ENCODE data around the gene CFAP74. TPM values are rescaled to one million over a fixed set of nuclear protein-coding genes. Genes with fewer than 3 reads are reported as not detected.

CFAP74 gene
- total and polyA plus RNA-seq, 2 of the 13 experiments (the other 11 are each of a cell fraction or from before 2014, with no cell fraction given) = 0.27 to 0.62 TPM

DNA sequence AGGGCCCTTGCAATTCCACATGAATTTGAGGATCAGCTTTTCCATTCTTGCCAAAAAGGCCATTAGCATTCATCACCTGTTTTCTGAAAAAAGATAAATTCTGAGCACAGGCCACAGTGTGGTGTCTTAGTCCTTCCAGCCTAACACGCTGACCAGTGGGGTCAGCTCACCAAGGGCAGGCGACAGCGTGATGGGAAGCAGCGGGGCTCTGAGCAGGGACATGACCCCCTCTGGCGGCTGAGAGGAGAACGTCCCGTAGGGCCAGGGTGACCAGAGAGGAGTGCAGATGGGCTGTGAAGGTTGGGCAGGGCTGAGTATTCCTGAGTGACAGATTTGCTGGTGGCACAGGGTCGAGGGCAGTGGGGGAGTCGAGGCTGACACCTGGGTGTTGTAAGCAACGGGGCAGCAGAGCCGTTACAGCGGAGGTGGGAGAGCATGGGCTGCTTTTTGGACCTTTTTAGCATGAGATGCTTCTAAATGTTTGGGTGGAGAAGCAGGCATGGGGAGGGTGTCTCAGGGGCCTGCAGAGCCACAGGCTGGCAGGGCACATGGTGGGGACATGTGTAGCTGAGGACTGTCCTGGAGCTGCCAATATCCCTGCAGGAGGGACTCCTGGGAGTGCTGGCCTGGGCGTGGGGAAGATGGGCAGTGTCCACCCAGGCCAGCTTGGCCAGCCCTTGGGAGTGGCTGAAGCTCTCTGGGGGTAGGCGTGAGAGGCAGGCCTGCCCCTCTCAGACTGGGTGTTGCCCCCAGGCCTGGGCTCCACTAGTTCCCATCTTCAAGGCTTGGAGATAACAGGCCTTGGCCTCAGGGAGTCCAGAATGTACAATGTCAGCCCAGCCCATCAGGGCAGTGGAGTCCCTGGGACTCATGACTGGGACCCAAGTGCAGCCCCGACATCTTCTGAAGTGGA is 97.1 kb downstream of the CFAP74 start (continued):
- TF ChIP-seq SUZ12 (IDR thresholded peaks at IDR 0.05; ENCODE audit: low read depth, low read length) (no peak), MTA1 (CRISPR knock-in tag; IDR thresholded peaks at IDR 0.05; ENCODE audit: borderline replicate concordance) (peak; percentile 21; the same call in 1 of the 2 replicates), TAF1 (CRISPR knock-in tag; IDR thresholded peaks at IDR 0.05) (no peak), ZBTB42 (CRISPR knock-in tag; IDR thresholded peaks at IDR 0.05) (no peak), ZNF251 (CRISPR knock-in tag; IDR thresholded peaks at IDR 0.05) (no peak), DPF2 (CRISPR knock-in tag; IDR thresholded peaks at IDR 0.05; ENCODE audit: borderline replicate concordance, low read depth) (no peak), ZNF577 (CRISPR knock-in tag; IDR thresholded peaks at IDR 0.05; ENCODE audit: borderline replicate concordance, low read depth) (no peak), ZNF747 (CRISPR knock-in tag; IDR thresholded peaks at IDR 0.05; ENCODE audit: borderline replicate concordance) (no peak), KLF11 (CRISPR knock-in tag; IDR thresholded peaks at IDR 0.05) (peak; percentile 65; the same call in 1 of the 2 replicates), KMT2B (CRISPR knock-in tag; IDR thresholded peaks at IDR 0.05) (0 out of 2 replicates have a peak, but pooled peaks have one; percentile 43), ZSCAN25 (CRISPR knock-in tag; IDR thresholded peaks at IDR 0.05) (peak; percentile 81; the same call in 1 of the 2 replicates), ZSCAN12 (CRISPR knock-in tag; IDR thresholded peaks at IDR 0.05) (no peak), TSC22D2 (CRISPR knock-in tag; IDR thresholded peaks at IDR 0.05; ENCODE audit: borderline replicate concordance) (no peak)
- TF ChIP-seq, protein P1, sequence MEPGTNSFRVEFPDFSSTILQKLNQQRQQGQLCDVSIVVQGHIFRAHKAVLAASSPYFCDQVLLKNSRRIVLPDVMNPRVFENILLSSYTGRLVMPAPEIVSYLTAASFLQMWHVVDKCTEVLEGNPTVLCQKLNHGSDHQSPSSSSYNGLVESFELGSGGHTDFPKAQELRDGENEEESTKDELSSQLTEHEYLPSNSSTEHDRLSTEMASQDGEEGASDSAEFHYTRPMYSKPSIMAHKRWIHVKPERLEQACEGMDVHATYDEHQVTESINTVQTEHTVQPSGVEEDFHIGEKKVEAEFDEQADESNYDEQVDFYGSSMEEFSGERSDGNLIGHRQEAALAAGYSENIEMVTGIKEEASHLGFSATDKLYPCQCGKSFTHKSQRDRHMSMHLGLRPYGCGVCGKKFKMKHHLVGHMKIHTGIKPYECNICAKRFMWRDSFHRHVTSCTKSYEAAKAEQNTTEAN (CRISPR knock-in tag; conservative IDR thresholded peaks at IDR 0.05) = no peak
- TF ChIP-seq, protein P2, sequence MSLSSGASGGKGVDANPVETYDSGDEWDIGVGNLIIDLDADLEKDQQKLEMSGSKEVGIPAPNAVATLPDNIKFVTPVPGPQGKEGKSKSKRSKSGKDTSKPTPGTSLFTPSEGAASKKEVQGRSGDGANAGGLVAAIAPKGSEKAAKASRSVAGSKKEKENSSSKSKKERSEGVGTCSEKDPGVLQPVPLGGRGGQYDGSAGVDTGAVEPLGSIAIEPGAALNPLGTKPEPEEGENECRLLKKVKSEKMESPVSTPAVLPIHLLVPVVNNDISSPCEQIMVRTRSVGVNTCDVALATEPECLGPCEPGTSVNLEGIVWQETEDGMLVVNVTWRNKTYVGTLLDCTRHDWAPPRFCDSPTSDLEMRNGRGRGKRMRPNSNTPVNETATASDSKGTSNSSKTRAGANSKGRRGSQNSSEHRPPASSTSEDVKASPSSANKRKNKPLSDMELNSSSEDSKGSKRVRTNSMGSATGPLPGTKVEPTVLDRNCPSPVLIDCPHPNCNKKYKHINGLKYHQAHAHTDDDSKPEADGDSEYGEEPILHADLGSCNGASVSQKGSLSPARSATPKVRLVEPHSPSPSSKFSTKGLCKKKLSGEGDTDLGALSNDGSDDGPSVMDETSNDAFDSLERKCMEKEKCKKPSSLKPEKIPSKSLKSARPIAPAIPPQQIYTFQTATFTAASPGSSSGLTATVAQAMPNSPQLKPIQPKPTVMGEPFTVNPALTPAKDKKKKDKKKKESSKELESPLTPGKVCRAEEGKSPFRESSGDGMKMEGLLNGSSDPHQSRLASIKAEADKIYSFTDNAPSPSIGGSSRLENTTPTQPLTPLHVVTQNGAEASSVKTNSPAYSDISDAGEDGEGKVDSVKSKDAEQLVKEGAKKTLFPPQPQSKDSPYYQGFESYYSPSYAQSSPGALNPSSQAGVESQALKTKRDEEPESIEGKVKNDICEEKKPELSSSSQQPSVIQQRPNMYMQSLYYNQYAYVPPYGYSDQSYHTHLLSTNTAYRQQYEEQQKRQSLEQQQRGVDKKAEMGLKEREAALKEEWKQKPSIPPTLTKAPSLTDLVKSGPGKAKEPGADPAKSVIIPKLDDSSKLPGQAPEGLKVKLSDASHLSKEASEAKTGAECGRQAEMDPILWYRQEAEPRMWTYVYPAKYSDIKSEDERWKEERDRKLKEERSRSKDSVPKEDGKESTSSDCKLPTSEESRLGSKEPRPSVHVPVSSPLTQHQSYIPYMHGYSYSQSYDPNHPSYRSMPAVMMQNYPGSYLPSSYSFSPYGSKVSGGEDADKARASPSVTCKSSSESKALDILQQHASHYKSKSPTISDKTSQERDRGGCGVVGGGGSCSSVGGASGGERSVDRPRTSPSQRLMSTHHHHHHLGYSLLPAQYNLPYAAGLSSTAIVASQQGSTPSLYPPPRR (CRISPR knock-in tag; IDR thresholded peaks at IDR 0.05; ENCODE audit: borderline replicate concordance) = no peak; the same call in 1 of the 2 replicates
- TF ChIP-seq, protein P3, sequence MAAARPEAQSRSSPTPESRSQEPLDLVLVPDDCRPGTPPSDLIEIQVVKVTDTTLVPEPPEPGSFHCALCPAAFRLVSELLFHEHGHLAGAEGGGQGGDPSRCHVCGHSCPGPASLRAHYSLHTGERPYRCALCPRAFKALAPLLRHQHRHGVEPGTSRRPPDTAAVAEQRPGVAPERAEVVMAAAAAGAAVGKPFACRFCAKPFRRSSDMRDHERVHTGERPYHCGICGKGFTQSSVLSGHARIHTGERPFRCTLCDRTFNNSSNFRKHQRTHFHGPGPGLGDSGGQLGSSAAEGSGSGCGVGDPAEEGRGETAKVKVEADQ (CRISPR knock-in tag; IDR thresholded peaks at IDR 0.05; ENCODE audit: borderline replicate concordance) = no peak
- TF ChIP-seq, protein P4, sequence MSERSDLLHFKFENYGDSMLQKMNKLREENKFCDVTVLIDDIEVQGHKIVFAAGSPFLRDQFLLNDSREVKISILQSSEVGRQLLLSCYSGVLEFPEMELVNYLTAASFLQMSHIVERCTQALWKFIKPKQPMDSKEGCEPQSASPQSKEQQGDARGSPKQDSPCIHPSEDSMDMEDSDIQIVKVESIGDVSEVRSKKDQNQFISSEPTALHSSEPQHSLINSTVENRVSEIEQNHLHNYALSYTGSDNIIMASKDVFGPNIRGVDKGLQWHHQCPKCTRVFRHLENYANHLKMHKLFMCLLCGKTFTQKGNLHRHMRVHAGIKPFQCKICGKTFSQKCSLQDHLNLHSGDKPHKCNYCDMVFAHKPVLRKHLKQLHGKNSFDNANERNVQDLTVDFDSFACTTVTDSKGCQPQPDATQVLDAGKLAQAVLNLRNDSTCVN (CRISPR knock-in tag; IDR thresholded peaks at IDR 0.05; ENCODE audit: borderline replicate concordance) = no peak; the same call in 1 of the 2 replicates

Measured in HepG2 (cell line).